Spleen (tissue), 11 donors: ENCODE results near the gene MYCBPAP. TPM values are rescaled to one million over a fixed set of nuclear protein-coding genes. Genes with fewer than 3 reads are reported as not detected.

Experiments
- DNase-seq: peaks from one replicate; pipeline ENCODE4 v3.0.0-alpha.2; 2020
- H3K27ac ChIP-seq, 8 donors: fragments of 200-600 bp; sonication (generic) in 7 of 8; 1 replicate in 4 of 8; 2 replicates in 4 of 8; pipeline versions ENCODE4 v1.5.0 to v1.8.0; 2016 to 2021; ENCODE audit warnings: inconsistent platforms in 4 of 8, mild to moderate bottlenecking in 4 of 8, moderate library complexity in 1 of 8
- H3K27me3 ChIP-seq, 7 donors: fragments of 200-600 bp; sonication (generic) in 6 of 7; replicated peaks in 1 of 7; 1 replicate in 4 of 7; 2 replicates in 3 of 7; pipeline versions ENCODE4 v1.5.0 to v1.8.0; 2016 to 2021; ENCODE audit warnings: inconsistent platforms in 3 of 7, mild to moderate bottlenecking in 1 of 7
- H3K36me3 ChIP-seq, 6 donors: fragments of 200-600 bp; sonication (generic) in 5 of 6; 1 replicate in 4 of 6; 2 replicates in 2 of 6; pipeline versions ENCODE4 v1.5.0 to v1.8.0; 2016 to 2021; ENCODE audit warnings: inconsistent platforms in 2 of 6
- H3K4me1 ChIP-seq, 6 donors: fragments of 200-600 bp; sonication (generic) in 5 of 6; 1 replicate in 3 of 6; 2 replicates in 3 of 6; pipeline versions ENCODE4 v1.5.0 to v1.8.0; 2016 to 2021; ENCODE audit warnings: inconsistent platforms in 3 of 6
- H3K4me3 ChIP-seq, 8 donors: fragments of 200-600 bp; sonication (generic) in 7 of 8; 1 replicate in 4 of 8; 2 replicates in 4 of 8; pipeline versions ENCODE4 v1.5.0 to v1.8.0; 2016 to 2021; ENCODE audit warnings: inconsistent platforms in 4 of 8, mild to moderate bottlenecking in 4 of 8, moderate library complexity in 2 of 8
- H3K9me3 ChIP-seq, 8 donors: fragments of 200-600 bp; sonication (generic) in 7 of 8; 1 replicate in 4 of 8; 2 replicates in 4 of 8; pipeline versions ENCODE4 v1.5.0 to v1.8.0; 2016 to 2021; ENCODE audit warnings: inconsistent platforms in 4 of 8
- CTCF ChIP-seq, 11 experiments: fragments of 200-600 bp in 7 of 11; fragments of 450-650 bp in 4 of 11; sonication (generic) in 4 of 11; IDR thresholded peaks in 8 of 11; conservative IDR thresholded peaks in 3 of 11; 1 replicate in 7 of 11; 2 replicates in 4 of 11; pipeline versions ENCODE4 v1.4.0 to v1.8.0; 2016 to 2021; ENCODE audit warnings: antibody characterized with exemption in 11 of 11, inconsistent platforms in 4 of 11, mild to moderate bottlenecking in 1 of 11
- POLR2A ChIP-seq, 3 donors: fragments of 450-650 bp; IDR thresholded peaks; one replicate each; pipeline ENCODE4 v1.5.1; 2017; ENCODE audit warnings: antibody characterized with exemption in 3 of 3, mild to moderate bottlenecking in 1 of 3
- POLR2AphosphoS5 ChIP-seq, 3 donors: sonication (generic); formaldehyde crosslinking; IDR thresholded peaks; one replicate each; pipeline ENCODE4 v1.5.1; 2017; ENCODE audit warnings: antibody characterized with exemption in 3 of 3
- WGBS, 5 donors: extraction: QIAGEN DNeasy Blood & Tissue Kit in 3 of 5; methylation state at CpG; one replicate each; pipeline versions ENCODE4 v1.1.5 to v1.1.7; 2013 to 2018; 5-methylcytosine and 5-hydroxymethylcytosine counted together
- intact Hi-C: fragments of 100-400 bp; cut with DNase I; formaldehyde crosslinking; loops from one replicate; pipeline ENCODE4 v1.15.0; 2023; ENCODE audit warnings: low total_unique reads
- polyA plus RNA-seq, 3 donors: library from polyadenylated mRNA; stranded (reverse); fragments of 200-250 nt; gene quantifications; one replicate each; pipeline ENCODE4 v1.2.1, GENCODE V29; 2013
- total RNA-seq, 7 donors: library from RNA; depleted of rRNA in 3 of 7; stranded (reverse); fragments of >200 nt in 3 of 7; fragmentation: NEBNext Ultra II Directional in 4 of 7; extraction: Animal tissue kit (Norgen Biotek cat#: 25700) in 4 of 7; gene quantifications; one replicate each; pipeline versions ENCODE4 v1.1.0 to v1.2.1, GENCODE V29; 2016 to 2021
- donor health status: healthy with polysubstance abuse.
- donor health status: DM: no; HTN: no; CAD: no; lungs with moderate emphysema.
- donor health status: DM: no; HTN: no; CAD: no.
- donor health status: Bipolar disorder and iron deficiency.
- donor health status: healthy.
- donor health status: DM: no; HTN: no; CAD: no.
- donor health status: DM: yes; HTN: yes; CAD: no.

Gene MYCBPAP
- total and polyA plus RNA-seq, 10 donors: 0.15 to 2.8 (median 0.84) TPM

DNA sequence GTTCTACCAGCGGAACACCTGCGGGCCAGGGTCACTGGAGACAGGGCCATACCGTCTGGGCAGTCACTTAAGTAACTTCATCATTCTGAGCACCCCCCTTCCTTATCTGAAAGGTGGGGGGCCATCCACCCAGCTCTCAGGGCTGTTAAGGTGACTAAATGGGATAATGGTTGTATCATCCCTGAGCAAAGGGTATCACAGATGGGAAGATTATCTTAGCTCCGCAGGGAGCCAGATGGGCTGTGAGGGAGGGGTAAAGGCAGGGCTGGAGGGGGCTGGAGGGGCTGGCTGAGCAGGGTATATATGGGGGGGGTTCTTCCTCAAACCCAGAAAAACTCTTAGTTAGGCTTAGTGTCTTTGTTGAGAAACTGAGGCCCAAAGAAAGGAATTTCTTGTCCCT is 49.4 kb downstream of the MYCBPAP start:
- TF ChIP-seq POLR2A (IDR thresholded peaks at IDR 0.05) (no peak), CTCF (IDR thresholded peaks at IDR 0.05 in 8 of 11, conservative IDR thresholded peaks at IDR 0.05 in 3 of 11) (no peak), POLR2AphosphoS5 (IDR thresholded peaks at IDR 0.05) (no peak)
- intact Hi-C loops: loop anchor here (10.0 kb wide), 1 partner anchor 67 kb away; no protein-coding TSS in a partner anchor
- WGBS, 5 donors: 88 to 99% (median 91%) methylated on average over 4 of the region's 4 CpGs
- Histone ChIP-seq H3K36me3 (peaks cover 0 to 28% (median 10%) of the 10 kb centered on the region in 6 donors), H3K4me1 (peaks cover 25 to 44% (median 41%) of the 10 kb centered on the region in 6 donors), H3K4me3 (no peak overlapping the region), H3K9me3 (no peaks in the 10 kb centered on the region), H3K27me3 (peaks cover 14 to 61% (median 46%) of the 10 kb centered on the region in 7 donors), H3K27ac (no peak overlapping the region)
- no peak for DNase-seq

- H3K4me3 ChIP-seq: no peak overlapping the region
- TF ChIP-seq POLR2A (IDR thresholded peaks at IDR 0.05) (no peak), CTCF (IDR thresholded peaks at IDR 0.05 in 8 of 11, conservative IDR thresholded peaks at IDR 0.05 in 3 of 11) (no peak), POLR2AphosphoS5 (IDR thresholded peaks at IDR 0.05) (no peak)
- DNase-seq: no peak
- WGBS, 5 donors: 69 to 91% (median 80%) methylated on average over 4 of the region's 4 CpGs
- intact Hi-C loops: loop anchor here (10.0 kb wide), 1 partner anchor 67 kb away; no protein-coding TSS in a partner anchor
- H3K36me3 ChIP-seq: peaks cover 0 to 28% (median 10%) of the 10 kb centered on the region in 6 donors
- H3K4me1 ChIP-seq: peaks cover 25 to 48% (median 41%) of the 10 kb centered on the region in 6 donors
- no peak overlapping the region for H3K27ac ChIP-seq
- peaks cover 14 to 66% (median 50%) of the 10 kb centered on the region in 7 donors for H3K27me3 ChIP-seq
- no peaks in the 10 kb centered on the region for H3K9me3 ChIP-seq
These were observed 49.9 kb downstream of the MYCBPAP start for GRCh38 chr17:50558091-50558490.

DNA sequence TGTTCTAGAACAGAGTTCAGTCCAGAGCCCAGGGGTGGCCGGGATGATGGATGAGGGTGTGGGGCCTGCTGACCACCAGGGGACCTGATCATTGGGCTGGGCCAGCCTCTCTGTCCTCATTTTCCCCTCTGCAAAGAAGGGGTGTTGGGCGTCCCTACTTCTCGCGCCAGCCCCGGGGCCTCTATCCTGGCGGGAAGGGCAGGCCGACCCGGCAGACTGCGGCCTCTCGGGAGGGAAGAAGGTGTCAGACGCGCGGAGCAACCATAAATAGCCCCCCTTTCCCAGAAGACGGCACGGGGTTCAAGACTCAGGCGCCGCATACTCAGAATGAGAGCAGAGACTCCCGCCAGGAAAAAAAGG is 50.3 kb downstream of the MYCBPAP start:
- Histone ChIP-seq H3K27ac (no peak overlapping the region), H3K4me3 (peak overlapping the region in 6 of 8 donors; percentile 44 to 80 (median 58)), H3K4me1 (peaks cover 25 to 48% (median 41%) of the 10 kb centered on the region in 6 donors), H3K36me3 (peaks cover 0 to 28% (median 10%) of the 10 kb centered on the region in 6 donors), H3K27me3 (peaks cover 14 to 70% (median 55%) of the 10 kb centered on the region in 7 donors), H3K9me3 (no peaks in the 10 kb centered on the region)
- WGBS, 5 donors: 15 to 28% (median 17%) methylated on average over 12 to 18 of the region's 18 CpGs
- no peak for TF ChIP-seq POLR2A (IDR thresholded peaks at IDR 0.05)
- DNase-seq: no peak
- intact Hi-C loops: loop anchor here (10.0 kb wide), 1 partner anchor 66 kb away; no protein-coding TSS in a partner anchor

DNA sequence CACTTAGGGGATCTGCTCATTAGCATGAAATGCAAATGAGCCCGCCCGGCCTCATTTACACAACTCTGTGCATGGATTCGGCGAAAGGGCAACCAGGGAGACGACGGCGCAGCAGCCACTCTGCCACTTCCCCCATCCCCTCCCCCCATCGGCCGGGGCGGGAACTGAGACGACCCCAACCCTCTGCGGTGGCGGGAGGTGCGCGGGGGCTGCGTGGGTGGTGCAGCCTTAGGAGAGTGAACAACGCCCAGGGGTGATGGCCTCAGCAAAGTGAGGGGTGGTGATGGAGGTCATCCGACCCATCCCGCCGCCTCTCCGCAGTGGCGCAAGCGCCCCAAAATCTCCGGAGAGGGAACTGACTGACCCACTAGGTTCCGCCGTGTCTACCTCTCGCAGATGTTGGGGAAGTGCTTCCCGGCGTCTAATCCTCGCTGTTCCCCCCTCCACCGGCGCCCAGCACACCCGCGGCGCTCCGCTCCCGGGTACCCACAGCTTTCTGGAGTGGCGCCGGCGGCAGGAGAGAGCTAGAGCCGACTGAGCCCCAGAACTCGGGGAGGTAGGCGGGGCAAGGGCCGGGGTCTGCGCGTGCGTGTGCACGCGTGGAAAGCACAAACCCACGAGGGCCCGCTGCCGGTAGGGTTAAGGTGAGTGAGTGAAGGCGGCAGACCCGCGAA is 50.8 kb downstream of the MYCBPAP start:
- Histone ChIP-seq H3K9me3 (no peaks in the 10 kb centered on the region), H3K36me3 (peaks cover 0 to 26% (median 10%) of the 10 kb centered on the region in 6 donors), H3K27ac (no peak overlapping the region), H3K27me3 (peaks cover 14 to 76% (median 59%) of the 10 kb centered on the region in 7 donors), H3K4me1 (peaks cover 25 to 48% (median 41%) of the 10 kb centered on the region in 6 donors), H3K4me3 (peak overlapping the region in 7 of 8 donors; percentile 27 to 80 (median 57))
- DNase-seq: no peak
- 1 to 3% (median 3%) methylated on average over 41 to 55 of the region's 55 CpGs for WGBS, 5 donors
- intact Hi-C loops: loop anchor here (10.0 kb wide), 1 partner anchor 66 kb away; no protein-coding TSS in a partner anchor
- TF ChIP-seq POLR2A (IDR thresholded peaks at IDR 0.05): no peak
- peak in 1 of 3 donors; percentile 53 for TF ChIP-seq POLR2AphosphoS5 (IDR thresholded peaks at IDR 0.05)
- TF ChIP-seq CTCF (IDR thresholded peaks at IDR 0.05 in 8 of 11, conservative IDR thresholded peaks at IDR 0.05 in 3 of 11): no peak
